Measurements from ENCODE around the gene NTN4.

NTN4 gene

DNA sequence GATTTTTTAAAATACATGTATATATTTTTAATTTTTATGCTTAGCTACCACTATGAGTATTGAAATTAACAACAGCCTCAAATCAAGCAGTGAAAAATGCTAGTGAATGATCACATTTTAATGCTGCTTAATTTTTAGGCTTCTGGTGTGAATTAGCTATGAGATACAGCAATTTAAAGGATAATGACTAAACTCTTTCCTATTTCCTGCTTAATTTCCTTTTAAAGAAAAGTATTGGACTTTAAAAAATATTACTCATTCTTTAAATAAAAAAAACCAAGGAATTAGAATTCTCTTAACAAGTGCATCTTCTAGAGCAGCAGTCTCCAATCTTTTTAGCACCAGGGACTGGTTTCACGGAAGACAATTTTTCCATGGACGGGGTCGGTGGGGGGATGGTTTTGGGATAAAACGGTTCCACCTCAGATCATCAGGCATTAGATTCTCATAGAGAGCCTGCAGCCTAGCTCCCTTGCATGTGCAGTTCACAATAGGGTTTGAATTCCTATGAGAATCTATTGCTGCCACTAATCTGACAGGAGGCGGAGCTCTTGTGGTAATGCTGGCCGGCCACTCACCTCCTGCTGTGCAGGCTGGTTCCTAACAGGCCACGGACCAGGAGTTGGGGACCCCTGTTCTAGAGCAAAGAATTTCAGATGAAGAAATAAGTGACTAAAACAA is 18.6 kb upstream of the NTN4 start:
- TF ChIP-seq POLR2A (IDR thresholded peaks at IDR 0.05; ENCODE audit: low read depth, low read length), result no peak
- no peak for FAIRE-seq
- DNase-seq (ENCODE audit: insufficient read length, low spot score), result no peak

DNA sequence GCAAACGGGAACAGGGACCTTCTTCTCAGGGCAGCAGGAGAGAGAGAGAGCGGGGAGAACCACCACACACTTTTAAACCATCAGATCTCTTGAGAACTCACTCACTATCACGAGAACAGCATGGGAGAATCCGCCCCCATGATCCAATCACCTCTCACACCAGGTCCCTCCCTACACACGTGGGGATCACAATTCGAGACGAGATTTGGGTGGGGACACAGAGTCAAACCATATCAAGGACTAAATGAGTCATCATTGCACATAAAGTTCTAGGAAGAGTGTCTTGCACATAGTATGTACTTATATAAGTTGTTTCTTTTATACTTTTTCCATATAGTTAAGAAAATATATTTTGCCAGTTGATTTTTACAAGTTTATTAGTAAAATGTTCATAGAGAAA is 17.6 kb upstream of the NTN4 start:
- TF ChIP-seq POLR2A (IDR thresholded peaks at IDR 0.05; ENCODE audit: low read depth, low read length), result no peak
- no peak for FAIRE-seq

DNA sequence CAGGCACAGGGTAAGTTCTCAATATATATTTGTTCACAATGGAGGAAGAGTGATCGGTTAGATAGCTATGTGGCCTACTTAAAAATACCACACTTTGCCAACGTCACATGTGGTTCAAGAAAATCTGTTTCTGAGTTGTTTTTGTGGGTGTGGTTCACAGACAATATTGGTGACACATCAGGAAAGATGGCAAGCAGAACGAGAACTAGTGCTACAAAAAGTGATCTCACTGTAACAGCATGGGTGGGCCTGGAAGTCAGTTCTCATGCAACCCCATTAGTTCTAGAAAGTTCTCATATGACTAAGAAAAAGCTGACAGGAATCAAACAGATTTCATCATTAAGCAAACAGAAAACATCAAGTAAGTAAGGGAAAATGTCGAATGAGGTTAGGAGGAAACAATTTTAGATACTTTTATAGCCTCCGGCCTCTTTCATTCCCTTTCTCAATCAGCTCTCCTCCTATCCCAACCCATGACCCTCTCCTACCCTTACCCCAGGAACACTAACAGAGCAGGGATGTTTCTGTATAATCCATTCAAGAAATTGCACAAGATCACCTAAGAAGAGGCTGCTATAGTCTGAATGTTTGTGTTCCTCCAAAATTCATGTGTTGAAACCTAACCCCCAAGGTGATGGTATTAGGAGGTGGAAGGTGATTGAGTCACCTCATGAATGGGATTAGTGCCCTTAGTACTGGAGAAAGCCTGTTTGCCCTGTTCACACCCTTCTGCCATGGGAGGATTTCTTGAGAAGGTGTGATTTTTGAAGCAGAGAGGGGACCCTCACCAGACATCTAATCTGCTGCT is 15.5 kb upstream of the NTN4 start:
- no peak for TF ChIP-seq POLR2A (IDR thresholded peaks at IDR 0.05; ENCODE audit: low read depth, low read length)
- FAIRE-seq (peak; percentile 100), DNase-seq (ENCODE audit: insufficient read length, low spot score) (peak; percentile 42)

More for the DNA sequence above, 17.6 kb upstream of the NTN4 start:
- no peak for DNase-seq (ENCODE audit: insufficient read length, low spot score)

- FAIRE-seq (no peak), DNase-seq (ENCODE audit: insufficient read length, low spot score) (no peak)
- TF ChIP-seq POLR2A (IDR thresholded peaks at IDR 0.05; ENCODE audit: low read depth, low read length), result no peak
Observed at GRCh38 chr12:95804291-95804690, 13.7 kb upstream of the NTN4 start.

DNA sequence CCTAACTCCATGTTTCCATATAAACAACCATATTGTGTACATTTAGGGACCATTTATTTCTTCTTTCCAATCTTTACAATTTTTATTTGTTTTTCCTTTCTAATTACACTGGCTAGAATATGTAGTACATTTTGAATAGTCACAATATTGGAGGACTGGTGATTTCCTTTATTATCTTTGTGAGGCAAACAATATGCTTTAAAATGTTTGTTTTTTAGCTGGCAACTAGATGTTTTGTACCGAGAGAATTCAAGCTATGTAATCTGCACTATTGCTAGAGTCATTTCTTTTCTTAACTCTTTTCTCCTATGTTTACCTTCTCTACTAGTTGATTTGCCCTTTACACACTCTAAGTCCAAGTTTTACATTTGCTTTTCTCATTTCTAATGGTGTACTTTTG is 13.3 kb upstream of the NTN4 start:
- TF ChIP-seq POLR2A (IDR thresholded peaks at IDR 0.05; ENCODE audit: low read depth, low read length), result no peak
- FAIRE-seq, result peak; percentile 75
- DNase-seq (ENCODE audit: insufficient read length, low spot score), result no peak

DNA sequence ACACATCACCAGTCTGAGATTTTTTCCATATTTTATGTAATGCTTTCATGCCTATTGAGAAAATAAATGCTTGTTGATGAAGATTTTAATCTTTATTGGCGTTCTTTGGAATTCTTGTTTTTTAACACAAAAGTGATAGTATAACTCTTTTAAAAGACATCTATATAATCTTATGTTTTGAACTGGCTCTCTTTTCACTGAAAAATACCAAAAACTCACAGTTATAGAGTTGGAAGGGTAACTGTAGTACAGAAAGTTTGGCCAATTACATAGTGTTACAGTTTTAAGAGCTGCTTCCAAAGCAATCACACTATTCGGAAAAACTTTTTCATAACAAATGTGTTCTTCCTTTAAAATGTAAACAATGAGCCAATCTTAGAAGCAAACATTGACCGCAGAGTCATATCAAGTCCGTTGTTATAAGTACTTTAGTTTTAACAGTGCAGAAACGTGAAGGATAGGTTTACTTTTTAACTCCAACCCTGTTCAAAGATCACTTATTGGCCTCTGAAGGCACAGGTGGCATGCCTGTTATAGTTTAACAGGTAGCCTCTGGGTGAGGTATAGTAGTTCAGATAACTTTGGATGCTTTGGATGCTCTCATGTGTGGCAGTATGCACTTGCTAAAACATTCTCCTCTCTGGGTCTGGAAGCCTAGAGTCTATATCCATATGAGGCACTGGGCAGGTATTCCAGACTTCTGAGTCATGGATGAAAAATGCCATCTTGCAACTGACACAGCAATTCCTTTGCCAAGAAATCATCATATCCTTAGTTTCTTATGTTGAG is 12.1 kb upstream of the NTN4 start:
- peak; percentile 100 for FAIRE-seq
- DNase-seq (ENCODE audit: insufficient read length, low spot score), result no peak
- no peak for TF ChIP-seq POLR2A (IDR thresholded peaks at IDR 0.05; ENCODE audit: low read depth, low read length)

- FAIRE-seq (peak; percentile 23), DNase-seq (ENCODE audit: insufficient read length, low spot score) (no peak)
- no peak for TF ChIP-seq POLR2A (IDR thresholded peaks at IDR 0.05; ENCODE audit: low read depth, low read length)
Observed at GRCh38 chr12:95796982-95797289, 6.4 kb upstream of the NTN4 start.

- DNase-seq (ENCODE audit: insufficient read length, low spot score) (no peak), FAIRE-seq (peak; percentile 45)
- no peak for TF ChIP-seq POLR2A (IDR thresholded peaks at IDR 0.05; ENCODE audit: low read depth, low read length)
Observed at GRCh38 chr12:95796225-95796981, 5.8 kb upstream of the NTN4 start.

- DNase-seq (ENCODE audit: insufficient read length, low spot score) (no peak), FAIRE-seq (no peak)
- no peak for TF ChIP-seq POLR2A (IDR thresholded peaks at IDR 0.05; ENCODE audit: low read depth, low read length)
Observed at GRCh38 chr12:95790917-95791849, 619 bp upstream of the NTN4 start.

DNA sequence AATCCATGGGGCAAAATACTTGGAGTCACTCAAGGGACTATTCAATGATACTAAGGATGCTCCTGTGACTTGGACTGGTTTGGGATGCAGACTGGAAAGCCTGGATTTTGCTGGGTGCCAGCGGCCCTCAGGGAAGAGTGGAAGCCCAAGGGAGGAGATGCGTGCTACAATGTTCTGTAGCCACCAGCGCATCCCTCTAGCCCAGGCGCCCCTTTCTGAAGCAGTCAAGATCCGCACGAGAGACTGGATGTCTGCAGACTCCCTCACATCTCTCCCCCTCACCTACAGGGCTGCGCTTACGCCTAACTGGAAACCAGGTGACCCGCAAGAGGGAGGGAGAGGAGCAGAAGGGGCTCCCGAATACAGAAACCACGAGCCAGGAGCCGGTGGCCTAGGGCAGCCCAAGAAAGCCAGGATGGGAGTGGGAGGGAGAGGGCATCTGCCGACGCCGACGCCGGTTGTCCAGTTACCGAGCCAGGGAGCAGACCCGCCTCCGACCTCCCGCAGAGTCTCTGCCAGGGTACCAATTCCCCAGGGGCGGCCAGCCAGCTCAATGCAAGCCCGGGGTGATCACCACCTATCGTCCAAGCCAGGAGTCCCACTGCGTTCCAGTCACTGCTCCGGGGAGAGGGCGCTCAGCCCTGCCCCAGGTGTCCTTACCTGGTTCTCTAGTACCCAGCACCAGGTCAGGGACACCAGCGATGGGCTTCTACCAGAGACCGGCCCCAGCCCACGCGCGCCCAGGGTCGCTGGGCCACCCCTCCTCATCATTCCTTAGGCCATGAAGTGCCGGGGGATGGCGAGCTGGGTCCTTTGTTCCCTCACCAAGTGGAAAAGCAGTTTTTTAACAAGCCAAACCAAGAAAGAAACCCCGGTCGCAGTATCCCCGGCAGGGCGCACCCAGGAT is 1.2 kb downstream of the NTN4 start:
- DNase-seq (ENCODE audit: insufficient read length, low spot score) (no peak), FAIRE-seq (peak; percentile 23)
- TF ChIP-seq POLR2A (IDR thresholded peaks at IDR 0.05; ENCODE audit: low read depth, low read length), result no peak

- FAIRE-seq (peak; percentile 82), DNase-seq (ENCODE audit: insufficient read length, low spot score) (no peak)
Observed at GRCh38 chr12:95788637-95789036, 1.9 kb downstream of the NTN4 start.

More at GRCh38 chr12:95788637-95789036, 1.9 kb downstream of the NTN4 start:
- TF ChIP-seq POLR2A (IDR thresholded peaks at IDR 0.05; ENCODE audit: low read depth, low read length), result no peak

Measured in H54 (cell line).